ENCODE measurements around the gene RBM12.
A peak's percentile ranks its signal among the peaks of the same experiment; 100 is the strongest.

The RBM12 gene

DNA sequence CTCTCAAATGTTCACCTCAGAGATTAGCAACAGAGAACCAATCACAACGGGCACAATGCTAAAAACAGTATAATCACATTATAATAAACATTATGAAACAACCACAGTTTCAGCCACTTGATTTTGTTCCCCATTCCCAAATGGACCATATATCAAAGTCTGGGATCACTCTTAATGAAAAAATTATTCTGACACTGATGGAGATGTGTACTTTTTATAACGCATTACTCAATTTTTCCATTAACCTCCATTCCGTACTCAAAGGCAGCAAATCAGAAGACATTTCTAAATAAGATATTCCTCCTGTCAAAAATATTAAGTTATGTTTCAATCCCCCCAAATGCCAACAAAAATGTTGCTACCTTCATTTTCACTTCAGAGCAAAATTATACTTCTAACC lies 2.8 kb downstream of the RBM12 start:
- H3K4me2 ChIP-seq: peak overlapping the region; percentile 86 to 98 (median 92)
- no peak for TF ChIP-seq Cebpa-rat (IDR thresholded peaks at IDR 0.05)
- no peaks in the 10 kb centered on the region for H3K27me3 ChIP-seq
- peaks cover 9 to 38% (median 21%) of the 10 kb centered on the region in 11 experiments; a peak in 19 of 22 replicates for H3K36me3 ChIP-seq
- H4K20me1 ChIP-seq: peaks cover 70 to 74% (median 72%) of the 10 kb centered on the region in 11 experiments
- H3K4me1 ChIP-seq: peaks cover 29 to 62% (median 42%) of the 10 kb centered on the region in 10 experiments
- peak overlapping the region in 2 of 11 experiments; percentile 17 to 31; a peak in 3 of 22 replicates for H3K27ac ChIP-seq
- H3K9ac ChIP-seq: peak overlapping the region in 10 of 11 experiments; percentile 3 to 99 (median 73); a peak in 12 of 22 replicates
- H3K4me3 ChIP-seq: peak overlapping the region; percentile 83 to 95 (median 89); a peak in 15 of 20 replicates
- peaks cover 0 to 4% (median 0%) of the 10 kb centered on the region in 11 experiments; a peak in 1 of 22 replicates for H3K9me3 ChIP-seq (replicated peaks in 1 of 11)

DNA sequence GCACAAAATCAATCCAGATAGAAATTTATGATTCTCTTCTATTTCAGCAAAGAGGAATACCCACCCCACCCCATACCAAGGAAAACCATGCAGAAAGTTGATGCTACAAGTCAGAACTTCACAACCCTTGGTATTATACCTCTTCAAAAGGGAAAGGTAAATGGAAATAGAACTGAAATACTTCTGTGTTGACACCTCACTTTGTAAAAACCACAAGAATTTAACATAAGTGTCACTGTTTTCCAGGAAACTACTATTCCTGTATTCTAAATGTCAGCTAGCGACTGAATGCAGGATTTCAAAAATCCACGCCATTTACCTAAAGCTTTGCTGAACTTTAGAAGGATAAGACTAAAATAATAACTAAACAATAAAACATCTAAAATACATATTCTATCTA lies 3.6 kb downstream of the RBM12 start:
- H3K9me3 ChIP-seq (replicated peaks in 1 of 11): peaks cover 0 to 4% (median 0%) of the 10 kb centered on the region in 11 experiments; a peak in 1 of 22 replicates
- no peaks in the 10 kb centered on the region for H3K27me3 ChIP-seq
- H3K4me3 ChIP-seq: peak overlapping the region in 7 of 10 experiments; percentile 83 to 95 (median 88); a peak in 8 of 20 replicates
- peak overlapping the region in 6 of 11 experiments; percentile 24 to 99 (median 98); a peak in 8 of 22 replicates for H3K9ac ChIP-seq
- H3K36me3 ChIP-seq: peaks cover 16 to 47% (median 29%) of the 10 kb centered on the region in 11 experiments
- H3K4me1 ChIP-seq: peaks cover 29 to 63% (median 42%) of the 10 kb centered on the region in 10 experiments
- no peak overlapping the region; a peak in 1 of 22 replicates for H3K27ac ChIP-seq
- no peak for TF ChIP-seq Cebpa-rat (IDR thresholded peaks at IDR 0.05)
- peak overlapping the region; percentile 86 to 98 (median 92) for H3K4me2 ChIP-seq
- peaks cover 78 to 83% (median 81%) of the 10 kb centered on the region in 11 experiments for H4K20me1 ChIP-seq

DNA sequence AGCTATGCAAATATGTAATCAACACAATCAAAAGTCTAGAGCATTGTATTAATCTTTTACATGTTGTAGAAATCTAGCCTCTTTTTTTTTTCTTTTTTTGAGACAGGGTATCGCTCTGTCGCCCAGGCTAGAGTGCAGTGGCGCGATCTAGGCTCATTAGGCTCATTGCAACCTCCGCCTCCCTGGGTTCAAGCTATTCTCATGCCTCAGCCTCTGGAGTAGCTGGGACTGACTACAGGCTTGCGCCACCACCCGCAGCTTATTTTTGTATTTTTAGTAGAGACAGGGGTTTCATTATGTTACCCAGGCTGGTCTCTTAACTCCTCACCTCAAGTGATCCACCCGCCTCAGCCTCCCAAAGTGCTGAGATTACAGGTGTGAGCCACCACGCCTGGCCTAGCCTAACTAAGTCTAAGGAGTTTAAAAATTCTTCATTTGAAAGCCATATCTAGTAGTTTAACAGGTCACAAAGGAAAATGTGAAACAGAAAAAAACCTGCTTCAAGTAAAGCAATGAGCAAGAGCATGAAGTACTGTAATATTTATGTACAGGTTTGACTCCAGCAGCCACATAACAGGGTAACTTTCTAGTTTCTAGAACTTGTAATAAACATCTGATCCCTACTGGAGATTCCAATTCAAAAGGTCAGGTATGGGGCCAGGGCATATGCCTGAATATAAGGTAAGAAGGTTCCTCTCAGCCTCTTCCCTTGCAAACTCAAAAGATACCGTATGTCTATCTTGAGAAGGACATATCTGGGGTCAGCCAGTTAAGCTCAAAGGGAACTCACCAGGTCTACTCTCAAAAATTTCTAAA lies 4.4 kb downstream of the RBM12 start:
- H3K27ac ChIP-seq: no peak overlapping the region
- H3K9me3 ChIP-seq (replicated peaks in 1 of 11): peaks cover 0 to 4% (median 0%) of the 10 kb centered on the region in 11 experiments; a peak in 1 of 22 replicates
- H4K20me1 ChIP-seq: peaks cover 85 to 90% (median 87%) of the 10 kb centered on the region in 11 experiments
- H3K4me1 ChIP-seq: peaks cover 29 to 63% (median 42%) of the 10 kb centered on the region in 10 experiments
- H3K4me2 ChIP-seq: peak overlapping the region; percentile 86 to 98 (median 92)
- H3K4me3 ChIP-seq: no peak overlapping the region
- H3K27me3 ChIP-seq: no peaks in the 10 kb centered on the region
- H3K9ac ChIP-seq: peak overlapping the region in 2 of 11 experiments; percentile 52 to 98; a peak in 2 of 22 replicates
- H3K36me3 ChIP-seq: peaks cover 16 to 54% (median 34%) of the 10 kb centered on the region in 11 experiments
- no peak for TF ChIP-seq Cebpa-rat (IDR thresholded peaks at IDR 0.05)

DNA sequence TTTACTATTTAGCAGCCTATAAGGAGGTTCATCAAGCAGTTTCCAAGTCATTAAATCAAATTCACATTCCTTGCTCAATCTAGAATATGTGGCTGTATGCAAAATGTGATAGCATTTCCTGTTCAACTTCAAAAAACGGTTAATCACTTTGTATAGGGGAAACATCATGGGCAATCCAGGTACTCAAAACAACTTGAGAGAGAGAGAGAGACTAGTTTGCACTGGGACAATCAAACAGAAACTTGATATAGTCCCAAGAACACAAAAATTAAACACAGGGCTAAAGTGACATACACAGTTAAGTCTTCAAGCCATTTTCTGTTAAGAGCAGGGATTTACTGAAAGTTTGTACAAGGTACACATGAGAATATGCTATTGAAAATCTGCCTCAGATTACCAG lies 7.4 kb downstream of the RBM12 start:
- no peak overlapping the region for H3K9ac ChIP-seq
- H3K4me3 ChIP-seq: no peak overlapping the region
- H3K4me2 ChIP-seq: peak overlapping the region in 3 of 11 experiments; percentile 1 to 36 (median 1); a peak in 2 of 22 replicates
- H3K4me1 ChIP-seq: peaks cover 22 to 52% (median 29%) of the 10 kb centered on the region in 10 experiments
- H3K9me3 ChIP-seq (replicated peaks in 1 of 11): peaks cover 0 to 4% (median 0%) of the 10 kb centered on the region in 11 experiments; a peak in 1 of 22 replicates
- no peak overlapping the region; a peak in 1 of 22 replicates for H3K27ac ChIP-seq
- H3K27me3 ChIP-seq: no peaks in the 10 kb centered on the region
- peaks cover 47 to 84% (median 65%) of the 10 kb centered on the region in 11 experiments for H3K36me3 ChIP-seq
- no peak for TF ChIP-seq Cebpa-rat (IDR thresholded peaks at IDR 0.05)
- H4K20me1 ChIP-seq: peaks cover 95 to 100% (median 100%) of the 10 kb centered on the region in 11 experiments

DNA sequence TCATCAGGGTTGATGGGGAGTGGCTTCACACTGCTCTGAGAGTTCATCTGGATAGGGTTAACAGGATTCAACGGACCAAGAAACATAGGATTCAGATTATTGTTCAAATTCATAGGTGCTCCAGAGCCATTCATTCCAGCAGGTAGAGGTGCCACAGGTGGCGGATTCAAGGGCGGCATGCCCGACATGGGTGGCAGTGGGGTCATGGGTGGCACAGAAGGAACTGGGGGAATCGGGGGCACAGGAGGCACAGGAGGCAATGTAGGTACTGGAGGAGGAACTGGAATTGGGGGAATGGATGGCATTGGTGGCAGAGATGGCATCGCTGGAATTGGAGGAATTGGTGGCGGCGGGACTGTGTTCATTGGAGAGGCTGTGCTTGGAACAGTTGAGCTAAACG lies 10.3 kb downstream of the RBM12 start:
- no peak for TF ChIP-seq Cebpa-rat (IDR thresholded peaks at IDR 0.05)
- Histone ChIP-seq H3K9ac (no peak overlapping the region), H3K4me3 (no peak overlapping the region), H3K27me3 (no peaks in the 10 kb centered on the region), H4K20me1 (peaks cover 83 to 100% (median 100%) of the 10 kb centered on the region in 11 experiments), H3K4me2 (no peak overlapping the region), H3K36me3 (peaks cover 63 to 98% (median 84%) of the 10 kb centered on the region in 11 experiments), H3K4me1 (peaks cover 0 to 24% (median 4%) of the 10 kb centered on the region in 10 experiments; a peak in 5 of 20 replicates), H3K27ac (no peak overlapping the region), H3K9me3 (replicated peaks in 1 of 11) (no peaks in the 10 kb centered on the region)

DNA sequence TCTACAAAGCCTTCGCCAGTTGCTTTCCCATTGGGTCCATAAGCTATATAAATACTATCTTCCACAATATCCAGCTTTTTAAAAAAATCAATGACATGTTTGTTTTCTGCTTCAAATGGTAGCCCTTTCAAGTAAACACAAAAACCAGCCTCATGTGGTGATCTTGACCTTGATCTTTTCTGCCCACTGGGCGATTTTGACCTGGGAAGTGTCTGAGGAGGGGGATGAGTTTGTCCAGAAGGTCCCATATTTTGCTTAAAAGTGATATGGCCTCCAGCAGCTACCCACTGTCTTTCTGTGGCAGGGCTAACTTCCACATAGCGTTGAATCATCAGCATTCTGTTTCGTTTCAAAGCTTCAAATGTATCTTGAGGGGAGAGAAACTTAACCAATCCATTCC lies 10.8 kb downstream of the RBM12 start:
- Histone ChIP-seq H3K36me3 (peaks cover 68 to 98% (median 85%) of the 10 kb centered on the region in 11 experiments), H3K4me2 (no peak overlapping the region), H4K20me1 (peaks cover 83 to 100% (median 100%) of the 10 kb centered on the region in 11 experiments)

DNA sequence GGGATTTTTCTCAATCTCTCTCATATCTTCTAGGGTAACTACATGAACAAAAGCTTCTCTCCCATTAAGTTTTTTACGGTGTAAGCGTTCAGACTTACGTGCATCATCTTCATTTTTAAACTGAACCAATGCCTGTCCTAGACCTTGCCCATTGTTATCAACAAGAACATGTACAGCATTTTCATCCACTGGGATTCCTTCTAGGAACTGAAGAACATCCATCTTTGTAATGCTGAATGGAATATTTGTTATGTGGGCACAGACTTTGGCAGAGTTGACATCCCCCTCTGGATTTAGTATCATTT lies 11.3 kb downstream of the RBM12 start:
- Histone ChIP-seq H3K4me2 (no peak overlapping the region), H3K9ac (no peak overlapping the region), H3K36me3 (peaks cover 68 to 98% (median 88%) of the 10 kb centered on the region in 11 experiments), H3K27me3 (no peaks in the 10 kb centered on the region), H3K4me3 (no peak overlapping the region), H3K27ac (no peak overlapping the region), H4K20me1 (peaks cover 83 to 100% (median 100%) of the 10 kb centered on the region in 11 experiments), H3K4me1 (peaks cover 0 to 14% (median 3%) of the 10 kb centered on the region in 10 experiments; a peak in 5 of 20 replicates), H3K9me3 (replicated peaks in 1 of 11) (no peaks in the 10 kb centered on the region)
- no peak for TF ChIP-seq Cebpa-rat (IDR thresholded peaks at IDR 0.05)

More for the DNA sequence above, 10.8 kb downstream of the RBM12 start:
- H3K4me3 ChIP-seq: no peak overlapping the region
- H3K4me1 ChIP-seq: peaks cover 0 to 19% (median 4%) of the 10 kb centered on the region in 10 experiments; a peak in 5 of 20 replicates
- H3K9me3 ChIP-seq (replicated peaks in 1 of 11): no peaks in the 10 kb centered on the region
- H3K27me3 ChIP-seq: no peaks in the 10 kb centered on the region
- TF ChIP-seq Cebpa-rat (IDR thresholded peaks at IDR 0.05): no peak
- no peak overlapping the region for H3K27ac ChIP-seq
- H3K9ac ChIP-seq: no peak overlapping the region

DNA sequence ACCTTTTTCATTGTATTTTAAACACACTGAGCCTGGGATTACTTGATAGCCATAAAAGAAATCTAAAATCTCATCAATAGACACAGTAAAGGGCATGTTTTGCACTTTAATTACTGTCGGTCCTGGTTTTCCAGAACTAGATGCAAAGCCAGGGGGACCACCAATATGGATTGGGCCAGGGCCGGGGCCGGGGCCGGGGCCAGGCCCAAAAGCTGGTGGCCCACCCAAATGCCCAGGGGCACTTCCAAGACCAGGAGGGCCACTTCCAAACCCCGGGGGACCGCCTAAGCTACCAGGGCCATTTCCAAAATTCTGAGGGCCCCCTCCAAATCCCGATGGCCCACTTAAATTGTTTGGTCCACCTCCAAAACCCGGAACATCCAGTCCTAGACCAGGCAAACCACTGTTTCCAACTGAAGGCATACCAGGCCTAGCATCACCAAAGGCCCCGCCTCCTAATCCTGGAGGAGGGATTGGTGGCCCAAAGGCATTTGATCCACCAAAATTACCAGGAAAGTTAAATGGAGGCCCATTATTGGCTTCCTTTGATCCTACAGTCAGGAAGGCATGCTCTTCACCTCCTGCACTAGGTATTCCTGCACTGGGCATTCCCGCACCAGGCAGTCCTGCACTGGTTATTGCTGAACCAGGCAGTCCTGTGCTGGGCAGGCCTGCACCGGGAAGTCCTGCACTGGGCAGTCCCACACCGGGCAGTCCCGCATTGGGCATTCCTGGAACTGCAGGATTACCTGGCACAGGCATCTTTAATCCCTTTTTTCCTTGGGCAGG lies 11.9 kb downstream of the RBM12 start:
- Histone ChIP-seq H3K9ac (no peak overlapping the region), H3K9me3 (replicated peaks in 1 of 11) (no peaks in the 10 kb centered on the region), H3K4me2 (no peak overlapping the region), H3K36me3 (peaks cover 68 to 98% (median 88%) of the 10 kb centered on the region in 11 experiments), H3K27me3 (no peaks in the 10 kb centered on the region), H4K20me1 (peaks cover 80 to 100% (median 100%) of the 10 kb centered on the region in 11 experiments), H3K4me1 (peaks cover 0 to 10% (median 2%) of the 10 kb centered on the region in 10 experiments; a peak in 5 of 20 replicates), H3K27ac (no peak overlapping the region), H3K4me3 (no peak overlapping the region)
- no peak for TF ChIP-seq Cebpa-rat (IDR thresholded peaks at IDR 0.05)

Measured in BLaER1 treated with 17β-estradiol and CSF1 and Interleukin-3, amounts not matched to agents 10 nM and 100 nM (cell line).